IMR-90 (cell line): ENCODE results near the gene CUX1.

Source experiments
- MAZ ChIP-seq: IDR thresholded peaks from 2 replicates; pipeline ENCODE4 v1.6.1; 2012; ENCODE audit warnings: low read depth, mild to moderate bottlenecking, low read length, improper control_type of control experiment, moderate library complexity, borderline replicate concordance
- POLR2A ChIP-seq: IDR thresholded peaks from 2 replicates; pipeline ENCODE4 v1.6.1; 2012; ENCODE audit warnings: mild to moderate bottlenecking, low read depth, low read length
- RAD21 ChIP-seq: IDR thresholded peaks from 2 replicates; pipeline ENCODE4 v1.6.1; 2012; ENCODE audit warnings: low read length, improper control_type of control experiment
- TF ChIP-seq, protein P1 (sequence below): conservative IDR thresholded peaks from 2 replicates; pipeline ENCODE4 v1.5.1; 2012; ENCODE audit warnings: mild to moderate bottlenecking, low read depth, low read length, improper control_type of control experiment

DNA sequence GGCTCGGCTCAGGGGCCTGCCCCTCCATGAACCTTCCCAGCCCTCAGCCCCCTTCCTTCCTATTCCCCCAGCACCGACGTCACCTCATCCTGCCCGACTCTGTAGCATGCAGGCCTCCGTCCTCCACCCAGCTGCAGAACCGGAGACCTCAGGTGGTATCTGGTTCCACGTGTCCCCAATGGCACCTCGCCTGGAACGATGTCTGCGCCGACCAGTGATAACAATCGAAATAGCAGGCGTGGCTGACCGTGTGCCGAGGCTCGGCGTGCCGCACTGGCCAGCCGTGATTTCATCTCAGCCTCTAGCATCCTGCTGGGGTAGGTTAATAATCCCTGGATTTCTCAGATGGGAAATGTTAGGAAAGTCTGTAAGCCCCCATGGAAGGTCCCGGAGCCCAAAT is 171.7 kb downstream of the CUX1 start:
- TF ChIP-seq, protein P1, sequence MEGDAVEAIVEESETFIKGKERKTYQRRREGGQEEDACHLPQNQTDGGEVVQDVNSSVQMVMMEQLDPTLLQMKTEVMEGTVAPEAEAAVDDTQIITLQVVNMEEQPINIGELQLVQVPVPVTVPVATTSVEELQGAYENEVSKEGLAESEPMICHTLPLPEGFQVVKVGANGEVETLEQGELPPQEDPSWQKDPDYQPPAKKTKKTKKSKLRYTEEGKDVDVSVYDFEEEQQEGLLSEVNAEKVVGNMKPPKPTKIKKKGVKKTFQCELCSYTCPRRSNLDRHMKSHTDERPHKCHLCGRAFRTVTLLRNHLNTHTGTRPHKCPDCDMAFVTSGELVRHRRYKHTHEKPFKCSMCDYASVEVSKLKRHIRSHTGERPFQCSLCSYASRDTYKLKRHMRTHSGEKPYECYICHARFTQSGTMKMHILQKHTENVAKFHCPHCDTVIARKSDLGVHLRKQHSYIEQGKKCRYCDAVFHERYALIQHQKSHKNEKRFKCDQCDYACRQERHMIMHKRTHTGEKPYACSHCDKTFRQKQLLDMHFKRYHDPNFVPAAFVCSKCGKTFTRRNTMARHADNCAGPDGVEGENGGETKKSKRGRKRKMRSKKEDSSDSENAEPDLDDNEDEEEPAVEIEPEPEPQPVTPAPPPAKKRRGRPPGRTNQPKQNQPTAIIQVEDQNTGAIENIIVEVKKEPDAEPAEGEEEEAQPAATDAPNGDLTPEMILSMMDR = no peak
- TF ChIP-seq POLR2A (no peak), RAD21 (no peak), MAZ (no peak)
